ENCODE data around the gene BZW2. TPM values are rescaled to one million over a fixed set of nuclear protein-coding genes. Genes with fewer than 3 reads are reported as not detected.
A peak's percentile ranks its signal among the peaks of the same experiment; 100 is the strongest.

Gene BZW2
- total RNA-seq, result 10 to 100 TPM; 84.2 to 89.8 TPM

GRCh38 chr7:16645593-16646471 lies at the start of gene BZW2, which contains the start of gene ANKMY2:
TSS of gene BZW2 (plus strand) at chr7:16646181. CDS start at chr7:16665444, 19,263 bp downstream.
TSS of gene ANKMY2 (minus strand) at chr7:16645754. CDS start at chr7:16645573, 181 bp downstream.
- ChIA-PET POLR2A (interaction anchor here (1.2 to 2.3 kb wide), 4 partner anchors 11 to 225 kb away, joined by 3 to 24 read pairs (median 14); partner anchors contain the start of gene CRPPA), CTCF (interaction anchor here (0.7 to 1.2 kb wide), 4 partner anchors 12 to 225 kb away, joined by 3 to 4 read pairs (median 4); no protein-coding TSS in a partner anchor)
- H3K27me3 Mint-ChIP-seq, result no peaks in the 10 kb centered on the region
- peak; percentile 95 for DNase-seq
- H3K4me3 Mint-ChIP-seq, result peak within 1 kb of the TSS; percentile 99
- H3K27ac Mint-ChIP-seq, result peak within 1 kb of the TSS; percentile 98
- no peaks in the 10 kb centered on the region for H3K9me3 Mint-ChIP-seq
- H3K4me1 Mint-ChIP-seq (ENCODE audit: low read depth), result peaks cover 53% of the 10 kb centered on the region
- H3K36me3 Mint-ChIP-seq, result peaks cover 16% of the 10 kb centered on the region
- intact Hi-C loops (cut with micrococcal nuclease), result loop anchor here (1.0 to 10.0 kb wide), 6 partner anchors 15 to 1299 kb away; partner anchors contain the start of genes SNX13 and TSPAN13

GRCh38 chr7:16598015-16598414 lies 48.0 kb upstream of the BZW2 start:
- no peaks in the 10 kb centered on the region for H3K27me3 Mint-ChIP-seq
- H3K9me3 Mint-ChIP-seq, result no peaks in the 10 kb centered on the region
- intact Hi-C loops (cut with micrococcal nuclease), result no loop called here
- no peak overlapping the region for H3K4me3 Mint-ChIP-seq
- POLR2A ChIA-PET, result no interaction called here
- no peak overlapping the region for H3K27ac Mint-ChIP-seq
- no peaks in the 10 kb centered on the region for H3K4me1 Mint-ChIP-seq (ENCODE audit: low read depth)
- peaks cover 6% of the 10 kb centered on the region for H3K36me3 Mint-ChIP-seq
- CTCF ChIA-PET, result interaction anchor here (0.6 kb wide), 1 partner anchor 39 kb away, joined by 4 read pairs; no protein-coding TSS in a partner anchor
- no peak for DNase-seq

GRCh38 chr7:16599860-16600259 lies 46.1 kb upstream of the BZW2 start:
- H3K9me3 Mint-ChIP-seq, result no peaks in the 10 kb centered on the region
- POLR2A ChIA-PET, result no interaction called here
- H3K36me3 Mint-ChIP-seq, result peaks cover 13% of the 10 kb centered on the region
- intact Hi-C loops (cut with micrococcal nuclease), result no loop called here
- no peaks in the 10 kb centered on the region for H3K4me1 Mint-ChIP-seq (ENCODE audit: low read depth)
- no peak for DNase-seq
- no peak overlapping the region for H3K4me3 Mint-ChIP-seq
- no peaks in the 10 kb centered on the region for H3K27me3 Mint-ChIP-seq
- CTCF ChIA-PET, result no interaction called here
- H3K27ac Mint-ChIP-seq, result no peak overlapping the region

- Mint-ChIP-seq H3K4me1 (ENCODE audit: low read depth) (no peaks in the 10 kb centered on the region), H3K27ac (no peak overlapping the region), H3K36me3 (peaks cover 13% of the 10 kb centered on the region), H3K27me3 (no peaks in the 10 kb centered on the region), H3K9me3 (no peaks in the 10 kb centered on the region), H3K4me3 (no peak overlapping the region)
- intact Hi-C loops (cut with micrococcal nuclease), result loop anchor here (1.0 kb wide), 1 partner anchor 315 kb away; no protein-coding TSS in a partner anchor
- CTCF ChIA-PET, result interaction anchor here (1.6 kb wide), 1 partner anchor 314 kb away, joined by 9 read pairs; no protein-coding TSS in a partner anchor
- no peak for DNase-seq
- POLR2A ChIA-PET, result no interaction called here
Observed at GRCh38 chr7:16603633-16604032, 42.3 kb upstream of the BZW2 start.

- CTCF ChIA-PET, result interaction anchor here (1.6 kb wide), 1 partner anchor 314 kb away, joined by 9 read pairs; no protein-coding TSS in a partner anchor
- no peaks in the 10 kb centered on the region for H3K9me3 Mint-ChIP-seq
- no peak for DNase-seq
Observed at GRCh38 chr7:16604054-16604453, 41.9 kb upstream of the BZW2 start.

GRCh38 chr7:16606704-16607103 lies 39.3 kb upstream of the BZW2 start:
- ChIA-PET CTCF (no interaction called here), POLR2A (no interaction called here)
- H3K4me3 Mint-ChIP-seq, result no peak overlapping the region
- H3K27ac Mint-ChIP-seq, result no peak overlapping the region
- peaks cover 16% of the 10 kb centered on the region for H3K36me3 Mint-ChIP-seq
- intact Hi-C loops (cut with micrococcal nuclease), result no loop called here
- no peak for DNase-seq
- H3K9me3 Mint-ChIP-seq, result no peaks in the 10 kb centered on the region
- H3K27me3 Mint-ChIP-seq, result no peaks in the 10 kb centered on the region
- H3K4me1 Mint-ChIP-seq (ENCODE audit: low read depth), result peaks cover under 1% of the 10 kb centered on the region

More at GRCh38 chr7:16604054-16604453, 41.9 kb upstream of the BZW2 start:
- Mint-ChIP-seq H3K27ac (no peak overlapping the region), H3K36me3 (peaks cover 13% of the 10 kb centered on the region), H3K27me3 (no peaks in the 10 kb centered on the region), H3K4me3 (no peak overlapping the region), H3K4me1 (ENCODE audit: low read depth) (no peaks in the 10 kb centered on the region)
- intact Hi-C loops (cut with micrococcal nuclease), result loop anchor here (1.0 kb wide), 1 partner anchor 314 kb away; no protein-coding TSS in a partner anchor
- POLR2A ChIA-PET, result no interaction called here

- no peak for DNase-seq
- Mint-ChIP-seq H3K4me3 (no peak overlapping the region), H3K9me3 (no peaks in the 10 kb centered on the region), H3K27ac (no peak overlapping the region), H3K36me3 (peaks cover 14% of the 10 kb centered on the region), H3K4me1 (ENCODE audit: low read depth) (peaks cover 4% of the 10 kb centered on the region), H3K27me3 (no peaks in the 10 kb centered on the region)
- ChIA-PET CTCF (interaction anchor here (1.6 kb wide), 1 partner anchor 46 kb away, joined by 8 read pairs; no protein-coding TSS in a partner anchor), POLR2A (no interaction called here)
- intact Hi-C loops (cut with micrococcal nuclease), result no loop called here
Observed at GRCh38 chr7:16609842-16610450, 36.0 kb upstream of the BZW2 start.

GRCh38 chr7:16611711-16612110 lies 34.3 kb upstream of the BZW2 start:
- H3K36me3 Mint-ChIP-seq, result peaks cover 19% of the 10 kb centered on the region
- H3K27me3 Mint-ChIP-seq, result no peaks in the 10 kb centered on the region
- no peak overlapping the region for H3K27ac Mint-ChIP-seq
- CTCF ChIA-PET, result no interaction called here
- H3K9me3 Mint-ChIP-seq, result no peaks in the 10 kb centered on the region
- intact Hi-C loops (cut with micrococcal nuclease), result no loop called here
- peaks cover 4% of the 10 kb centered on the region for H3K4me1 Mint-ChIP-seq (ENCODE audit: low read depth)
- H3K4me3 Mint-ChIP-seq, result no peak overlapping the region
- no peak for DNase-seq
- POLR2A ChIA-PET, result no interaction called here

GRCh38 chr7:16615228-16615627 lies 30.8 kb upstream of the BZW2 start:
- H3K27ac Mint-ChIP-seq, result no peak overlapping the region
- H3K27me3 Mint-ChIP-seq, result no peaks in the 10 kb centered on the region
- H3K36me3 Mint-ChIP-seq, result peaks cover 25% of the 10 kb centered on the region
- ChIA-PET CTCF (interaction anchor here (1.7 kb wide), 1 partner anchor 50 kb away, joined by 3 read pairs; no protein-coding TSS in a partner anchor), POLR2A (no interaction called here)
- H3K4me3 Mint-ChIP-seq, result no peak overlapping the region
- H3K4me1 Mint-ChIP-seq (ENCODE audit: low read depth), result peaks cover 11% of the 10 kb centered on the region
- intact Hi-C loops (cut with micrococcal nuclease), result no loop called here
- no peaks in the 10 kb centered on the region for H3K9me3 Mint-ChIP-seq
- no peak for DNase-seq

GRCh38 chr7:16616122-16616521 lies 29.9 kb upstream of the BZW2 start:
- no peaks in the 10 kb centered on the region for H3K27me3 Mint-ChIP-seq
- intact Hi-C loops (cut with micrococcal nuclease), result no loop called here
- peaks cover 21% of the 10 kb centered on the region for H3K36me3 Mint-ChIP-seq
- H3K27ac Mint-ChIP-seq, result no peak overlapping the region
- peaks cover 14% of the 10 kb centered on the region for H3K4me1 Mint-ChIP-seq (ENCODE audit: low read depth)
- H3K4me3 Mint-ChIP-seq, result no peak overlapping the region
- no peaks in the 10 kb centered on the region for H3K9me3 Mint-ChIP-seq
- no peak for DNase-seq
- CTCF ChIA-PET, result no interaction called here
- POLR2A ChIA-PET, result no interaction called here

GRCh38 chr7:16616542-16616941 lies 29.4 kb upstream of the BZW2 start:
- ChIA-PET CTCF (no interaction called here), POLR2A (no interaction called here)
- Mint-ChIP-seq H3K36me3 (peaks cover 24% of the 10 kb centered on the region), H3K27me3 (no peaks in the 10 kb centered on the region), H3K4me1 (ENCODE audit: low read depth) (peaks cover 14% of the 10 kb centered on the region), H3K27ac (no peak overlapping the region), H3K9me3 (no peaks in the 10 kb centered on the region), H3K4me3 (no peak overlapping the region)
- DNase-seq, result no peak
- intact Hi-C loops (cut with micrococcal nuclease), result no loop called here

- DNase-seq, result no peak
- peaks cover 31% of the 10 kb centered on the region for H3K36me3 Mint-ChIP-seq
- no peaks in the 10 kb centered on the region for H3K9me3 Mint-ChIP-seq
- H3K27me3 Mint-ChIP-seq, result no peaks in the 10 kb centered on the region
- peaks cover 10% of the 10 kb centered on the region for H3K4me1 Mint-ChIP-seq (ENCODE audit: low read depth)
- ChIA-PET POLR2A (interaction anchor here (0.7 to 3.2 kb wide), 4 partner anchors 26 to 199 kb away, joined by 3 to 19 read pairs (median 4); partner anchors contain the start of genes ANKMY2, BZW2 and CRPPA), CTCF (interaction anchor here (0.9 to 1.2 kb wide), 4 partner anchors 15 to 298 kb away, joined by 3 to 5 read pairs (median 4); partner anchors contain the start of genes ANKMY2 and BZW2)
- H3K4me3 Mint-ChIP-seq, result peak overlapping the region; percentile 0
- intact Hi-C loops (cut with micrococcal nuclease), result loop anchor here (1.0 kb wide), 4 partner anchors 27 to 782 kb away; no protein-coding TSS in a partner anchor
- peak overlapping the region; percentile 63 for H3K27ac Mint-ChIP-seq
Observed at GRCh38 chr7:16619979-16620408, 26.0 kb upstream of the BZW2 start.

Data from activated CD4-positive, alpha-beta memory T cell treated with anti-CD3 and anti-CD28 coated beads for 36 hours (primary cell).